HL-60 (cell line): Measurements from ENCODE around the gene PCDH1.
A peak's percentile ranks its signal among the peaks of the same experiment; 100 is the strongest.

ENCODE experiments used
- CTCF ChIP-seq: IDR thresholded peaks from one replicate; pipeline ENCODE4 v1.5.1; 2011; ENCODE audit warnings: low read length, control low read depth, inconsistent platforms; ENCODE audit not compliant: insufficient read depth
- POLR2AphosphoS5 ChIP-seq: IDR thresholded peaks from 2 replicates; pipeline ENCODE4 v1.6.1; 2012; ENCODE audit warnings: low read depth
- REST ChIP-seq: IDR thresholded peaks from 2 replicates; pipeline ENCODE4 v1.6.1; 2012; ENCODE audit warnings: low read depth; ENCODE audit not compliant: insufficient replicate concordance

- TF ChIP-seq CTCF (no peak), POLR2AphosphoS5 (no peak), REST (peak; percentile 94)
Observed at GRCh38 chr5:141883184-141883891, 5.1 kb upstream of the PCDH1 start.
